ENCODE results near the gene ITPR2. TPM values are rescaled to one million over a fixed set of nuclear protein-coding genes. Genes with fewer than 3 reads are reported as not detected.

Gene ITPR2
- total RNA-seq, 1 experiment from 2014 or later: 41.6 TPM

DNA sequence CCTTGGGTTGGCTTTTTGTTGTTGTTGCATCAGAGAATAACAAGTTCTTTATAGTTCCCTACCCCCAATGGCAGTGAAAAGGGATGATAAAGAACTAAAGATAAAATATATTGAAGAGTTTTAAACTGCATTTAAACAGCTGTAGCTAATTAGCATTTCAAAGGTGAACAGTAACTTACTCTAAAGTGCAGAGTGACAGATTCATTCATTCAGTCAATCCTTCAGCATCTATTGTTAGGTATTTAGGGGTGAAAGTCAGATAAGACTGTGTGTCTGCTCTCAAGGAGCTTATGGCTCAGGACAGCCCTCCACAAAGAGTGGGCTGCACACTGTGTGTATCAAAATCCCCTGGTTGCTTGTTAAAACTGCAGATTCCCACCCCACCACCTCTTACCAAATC is 491.5 kb downstream of the ITPR2 start:
- no peaks in the 10 kb centered on the region for H3K36me3 ChIP-seq (ENCODE audit: control insufficient read depth, insufficient read depth, low read length)
- H3K4me3 ChIP-seq (ENCODE audit: low read depth, low read length): no peak overlapping the region
- Mint-ChIP-seq H3K36me3 (ENCODE audit: insufficient read depth, unreplicated experiment) (peaks cover 9% of the 10 kb centered on the region), H3K9me3 (ENCODE audit: unreplicated experiment) (no peaks in the 10 kb centered on the region), H3K4me3 (ENCODE audit: unreplicated experiment) (no peak overlapping the region), H3K27me3 (ENCODE audit: insufficient read depth, unreplicated experiment) (no peaks in the 10 kb centered on the region), H3K27ac (ENCODE audit: unreplicated experiment) (no peak overlapping the region), H3K4me1 (ENCODE audit: low read depth, unreplicated experiment) (no peaks in the 10 kb centered on the region)
- BruUV-seq (replicated peaks): no TSS peak
- intact Hi-C loops (cut with micrococcal nuclease; ENCODE audit: unreplicated experiment): no loop called here
- POLR2A ChIA-PET: no interaction called here
- TF ChIP-seq, protein P1, sequence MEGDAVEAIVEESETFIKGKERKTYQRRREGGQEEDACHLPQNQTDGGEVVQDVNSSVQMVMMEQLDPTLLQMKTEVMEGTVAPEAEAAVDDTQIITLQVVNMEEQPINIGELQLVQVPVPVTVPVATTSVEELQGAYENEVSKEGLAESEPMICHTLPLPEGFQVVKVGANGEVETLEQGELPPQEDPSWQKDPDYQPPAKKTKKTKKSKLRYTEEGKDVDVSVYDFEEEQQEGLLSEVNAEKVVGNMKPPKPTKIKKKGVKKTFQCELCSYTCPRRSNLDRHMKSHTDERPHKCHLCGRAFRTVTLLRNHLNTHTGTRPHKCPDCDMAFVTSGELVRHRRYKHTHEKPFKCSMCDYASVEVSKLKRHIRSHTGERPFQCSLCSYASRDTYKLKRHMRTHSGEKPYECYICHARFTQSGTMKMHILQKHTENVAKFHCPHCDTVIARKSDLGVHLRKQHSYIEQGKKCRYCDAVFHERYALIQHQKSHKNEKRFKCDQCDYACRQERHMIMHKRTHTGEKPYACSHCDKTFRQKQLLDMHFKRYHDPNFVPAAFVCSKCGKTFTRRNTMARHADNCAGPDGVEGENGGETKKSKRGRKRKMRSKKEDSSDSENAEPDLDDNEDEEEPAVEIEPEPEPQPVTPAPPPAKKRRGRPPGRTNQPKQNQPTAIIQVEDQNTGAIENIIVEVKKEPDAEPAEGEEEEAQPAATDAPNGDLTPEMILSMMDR (IDR thresholded peaks at IDR 0.05; ENCODE audit: insufficient read depth in 1 of 2, low read depth in 1 of 2, low read length in 1 of 2, severe bottlenecking in 1 of 2, unreplicated experiment in 1 of 2): no peak
- no peaks in the 10 kb centered on the region for H3K9me3 ChIP-seq
- no peak for DNase-seq
- no peaks in the 10 kb centered on the region for H3K27me3 ChIP-seq (replicated peaks; ENCODE audit: control insufficient read depth, insufficient read depth, low read length)
- CTCF ChIA-PET: no interaction called here
- no peaks in the 10 kb centered on the region for H3K4me1 ChIP-seq

DNA sequence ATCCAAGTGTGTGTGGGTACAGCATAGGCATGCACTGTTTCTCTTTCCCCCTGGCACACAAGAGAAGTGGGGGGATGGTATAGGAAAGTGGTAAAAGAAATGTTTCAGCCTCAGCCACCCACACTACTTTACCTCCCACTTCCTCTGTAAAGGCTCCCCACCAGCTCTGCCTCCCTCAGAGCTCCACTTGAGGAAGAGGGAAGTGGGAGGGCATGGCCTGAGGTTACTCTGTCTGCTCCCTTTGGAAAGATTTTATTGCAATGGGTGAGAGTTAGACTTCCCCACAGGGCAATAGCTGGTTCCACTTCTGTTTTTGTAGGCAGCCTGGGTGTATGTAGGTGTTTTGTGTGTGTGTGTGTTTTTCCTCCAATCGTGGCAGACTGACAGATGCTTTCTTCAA is 492.3 kb downstream of the ITPR2 start:
- no peaks in the 10 kb centered on the region for H3K9me3 ChIP-seq
- H3K4me1 ChIP-seq: no peaks in the 10 kb centered on the region
- no peak overlapping the region for H3K4me3 ChIP-seq (ENCODE audit: low read depth, low read length)
- H3K27me3 ChIP-seq (replicated peaks; ENCODE audit: control insufficient read depth, insufficient read depth, low read length): no peaks in the 10 kb centered on the region
- ChIA-PET POLR2A (no interaction called here), CTCF (interaction anchor here (0.7 kb wide), 1 partner anchor 426 kb away, joined by 3 read pairs; no protein-coding TSS in a partner anchor)
- TF ChIP-seq, protein P1 (IDR thresholded peaks at IDR 0.05; ENCODE audit: insufficient read depth in 1 of 2, low read depth in 1 of 2, low read length in 1 of 2, severe bottlenecking in 1 of 2, unreplicated experiment in 1 of 2): no peak
- Mint-ChIP-seq H3K27me3 (ENCODE audit: insufficient read depth, unreplicated experiment) (no peaks in the 10 kb centered on the region), H3K4me3 (ENCODE audit: unreplicated experiment) (no peak overlapping the region), H3K4me1 (ENCODE audit: low read depth, unreplicated experiment) (no peaks in the 10 kb centered on the region), H3K9me3 (ENCODE audit: unreplicated experiment) (no peaks in the 10 kb centered on the region), H3K27ac (ENCODE audit: unreplicated experiment) (no peak overlapping the region), H3K36me3 (ENCODE audit: insufficient read depth, unreplicated experiment) (peaks cover 9% of the 10 kb centered on the region)
- H3K36me3 ChIP-seq (ENCODE audit: control insufficient read depth, insufficient read depth, low read length): no peaks in the 10 kb centered on the region
- intact Hi-C loops (cut with micrococcal nuclease; ENCODE audit: unreplicated experiment): no loop called here
- no TSS peak for BruUV-seq (replicated peaks)
- DNase-seq: no peak

DNA sequence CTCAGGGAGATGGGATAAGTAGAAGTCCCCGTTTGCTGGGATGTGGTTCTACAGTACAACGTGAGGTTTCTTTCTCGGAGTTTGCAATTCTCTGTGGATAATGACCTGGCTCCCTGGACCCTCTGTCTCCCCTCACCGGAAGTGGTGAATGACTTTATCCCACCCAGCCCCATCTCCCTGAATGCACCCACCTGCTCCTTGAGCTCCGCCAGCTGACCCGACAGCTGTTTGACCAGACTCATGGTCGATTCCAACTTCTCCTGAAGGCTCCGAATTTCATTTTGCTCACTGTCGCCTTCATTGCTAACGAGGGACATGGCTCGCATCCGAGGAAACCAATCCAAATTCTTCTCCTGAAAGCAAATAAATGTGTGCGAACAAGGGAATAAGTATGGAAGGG is 493.0 kb downstream of the ITPR2 start:
- TF ChIP-seq, protein P1 (IDR thresholded peaks at IDR 0.05; ENCODE audit: insufficient read depth in 1 of 2, low read depth in 1 of 2, low read length in 1 of 2, severe bottlenecking in 1 of 2, unreplicated experiment in 1 of 2): no peak
- Histone ChIP-seq H3K9me3 (no peaks in the 10 kb centered on the region), H3K36me3 (ENCODE audit: control insufficient read depth, insufficient read depth, low read length) (no peaks in the 10 kb centered on the region), H3K4me3 (ENCODE audit: low read depth, low read length) (no peak overlapping the region), H3K4me1 (no peaks in the 10 kb centered on the region), H3K27me3 (replicated peaks; ENCODE audit: control insufficient read depth, insufficient read depth, low read length) (no peaks in the 10 kb centered on the region)
- DNase-seq: no peak
- Mint-ChIP-seq H3K36me3 (ENCODE audit: insufficient read depth, unreplicated experiment) (peaks cover 9% of the 10 kb centered on the region), H3K4me3 (ENCODE audit: unreplicated experiment) (no peak overlapping the region), H3K4me1 (ENCODE audit: low read depth, unreplicated experiment) (no peaks in the 10 kb centered on the region), H3K27me3 (ENCODE audit: insufficient read depth, unreplicated experiment) (no peaks in the 10 kb centered on the region), H3K27ac (ENCODE audit: unreplicated experiment) (no peak overlapping the region), H3K9me3 (ENCODE audit: unreplicated experiment) (no peaks in the 10 kb centered on the region)
- POLR2A ChIA-PET: no interaction called here
- no TSS peak for BruUV-seq (replicated peaks)
- intact Hi-C loops (cut with micrococcal nuclease; ENCODE audit: unreplicated experiment): no loop called here
- CTCF ChIA-PET: no interaction called here

Measured in Caco-2 (cell line).